HG03095 (cell line): ENCODE results near the gene KLHL15.
"Not testable (repeated sequence)": the region's sequence is repeated elsewhere in the genome, so short reads cannot be mapped to it uniquely, and the experiment has no call there.

Experiments used
- ATAC-seq: cut with Tn5 transposase; IDR thresholded peaks from one replicate; pipeline ENCODE4 v1.9.1; 2021; ENCODE audit warnings: moderate library complexity; ENCODE audit not compliant: unreplicated experiment

KLHL15 gene

GRCh38 chrX:24027086-24027485, at the start of gene KLHL15:
Gene KLHL15 (minus strand): TSS chrX:24027186. CDS start chrX:24006693, 20,493 bp downstream.
- no peak for ATAC-seq

GRCh38 chrX:24069877-24070276, 42.9 kb upstream of the KLHL15 start:
- no peak for ATAC-seq

GRCh38 chrX:24063488-24063887, 36.5 kb upstream of the KLHL15 start:
- no peak for ATAC-seq

GRCh38 chrX:24055043-24055356, 28.0 kb upstream of the KLHL15 start:
- peak; percentile 22 for ATAC-seq

GRCh38 chrX:24054182-24055042, 27.4 kb upstream of the KLHL15 start, which contains the start of gene EIF2S3:
Gene EIF2S3 (plus strand): TSS chrX:24054956. CDS start chrX:24054969, 13 bp downstream.
- ATAC-seq: peak; percentile 94

GRCh38 chrX:24050522-24051318, 23.7 kb upstream of the KLHL15 start:
- ATAC-seq: not testable (repeated sequence)

- ATAC-seq: not testable (repeated sequence)
Observed at GRCh38 chrX:24049643-24050042, 22.7 kb upstream of the KLHL15 start.

- ATAC-seq: not testable (repeated sequence)
Observed at GRCh38 chrX:24046060-24046459, 19.1 kb upstream of the KLHL15 start.

GRCh38 chrX:24037729-24038128, 10.7 kb upstream of the KLHL15 start:
- no peak for ATAC-seq

- no peak for ATAC-seq
Observed at GRCh38 chrX:24034485-24034884, 7.5 kb upstream of the KLHL15 start.

GRCh38 chrX:24030597-24030996, 3.6 kb upstream of the KLHL15 start:
- ATAC-seq: no peak

GRCh38 chrX:24027985-24028384, 999 bp upstream of the KLHL15 start:
- ATAC-seq: no peak

GRCh38 chrX:24026432-24026831, 554 bp downstream of the KLHL15 start:
- ATAC-seq: no peak

GRCh38 chrX:24025741-24026403, 1.1 kb downstream of the KLHL15 start:
- ATAC-seq: peak; percentile 28

- peak; percentile 71 for ATAC-seq
Observed at GRCh38 chrX:24024819-24025740, 1.9 kb downstream of the KLHL15 start.

GRCh38 chrX:24023972-24024669, 2.9 kb downstream of the KLHL15 start:
- ATAC-seq: no peak

- ATAC-seq: no peak
Observed at GRCh38 chrX:24023544-24023943, 3.4 kb downstream of the KLHL15 start.

GRCh38 chrX:24020306-24020876, 6.6 kb downstream of the KLHL15 start:
- no peak for ATAC-seq

GRCh38 chrX:24019448-24019847, 7.5 kb downstream of the KLHL15 start:
- no peak for ATAC-seq
